HG02642 (cell line): ENCODE results near the gene SH3GLB1.

Experiments
- ATAC-seq: cut with Tn5 transposase; IDR thresholded peaks from one replicate; pipeline ENCODE4 v1.9.1; 2021; ENCODE audit warnings: mild to moderate bottlenecking; ENCODE audit not compliant: unreplicated experiment, poor library complexity

SH3GLB1 gene

DNA sequence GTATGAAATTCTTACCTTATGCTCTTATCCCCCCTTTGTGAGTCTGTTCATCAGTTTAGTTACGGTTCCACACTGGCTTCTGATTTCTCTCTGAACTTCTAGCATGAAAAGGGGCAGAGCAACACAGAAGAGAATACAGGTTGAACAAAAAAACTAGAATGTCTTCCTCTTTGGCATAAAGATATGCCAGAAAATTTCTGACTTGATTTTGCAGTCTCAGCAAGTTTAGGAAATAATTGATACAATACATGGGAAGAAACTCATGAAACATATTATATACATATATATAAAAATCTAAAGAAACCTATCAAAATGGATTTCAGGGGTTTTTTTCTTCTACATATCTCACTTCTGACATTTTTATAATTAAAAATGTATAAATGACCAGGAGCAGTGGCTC lies 27.0 kb downstream of the SH3GLB1 start:
- no peak for ATAC-seq

DNA sequence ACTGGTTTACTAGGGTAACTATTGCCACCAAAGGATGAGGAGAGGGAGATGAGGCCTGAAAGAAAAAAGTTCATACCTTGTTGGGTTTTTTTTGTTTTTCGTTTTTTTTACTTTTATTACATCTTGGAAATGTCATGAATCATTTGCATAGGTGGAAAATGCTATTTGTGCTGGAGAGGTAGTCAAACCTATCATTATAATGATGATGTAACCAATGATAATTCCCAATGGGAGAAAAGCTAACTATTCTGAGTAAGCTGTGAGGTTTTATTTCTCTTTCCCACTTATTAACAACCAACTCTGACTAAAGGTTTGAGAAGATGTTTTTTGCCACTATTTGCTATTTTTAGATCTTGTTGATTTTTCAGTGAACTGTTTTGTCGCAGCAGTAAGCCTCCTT lies 29.0 kb downstream of the SH3GLB1 start:
- no peak for ATAC-seq

DNA sequence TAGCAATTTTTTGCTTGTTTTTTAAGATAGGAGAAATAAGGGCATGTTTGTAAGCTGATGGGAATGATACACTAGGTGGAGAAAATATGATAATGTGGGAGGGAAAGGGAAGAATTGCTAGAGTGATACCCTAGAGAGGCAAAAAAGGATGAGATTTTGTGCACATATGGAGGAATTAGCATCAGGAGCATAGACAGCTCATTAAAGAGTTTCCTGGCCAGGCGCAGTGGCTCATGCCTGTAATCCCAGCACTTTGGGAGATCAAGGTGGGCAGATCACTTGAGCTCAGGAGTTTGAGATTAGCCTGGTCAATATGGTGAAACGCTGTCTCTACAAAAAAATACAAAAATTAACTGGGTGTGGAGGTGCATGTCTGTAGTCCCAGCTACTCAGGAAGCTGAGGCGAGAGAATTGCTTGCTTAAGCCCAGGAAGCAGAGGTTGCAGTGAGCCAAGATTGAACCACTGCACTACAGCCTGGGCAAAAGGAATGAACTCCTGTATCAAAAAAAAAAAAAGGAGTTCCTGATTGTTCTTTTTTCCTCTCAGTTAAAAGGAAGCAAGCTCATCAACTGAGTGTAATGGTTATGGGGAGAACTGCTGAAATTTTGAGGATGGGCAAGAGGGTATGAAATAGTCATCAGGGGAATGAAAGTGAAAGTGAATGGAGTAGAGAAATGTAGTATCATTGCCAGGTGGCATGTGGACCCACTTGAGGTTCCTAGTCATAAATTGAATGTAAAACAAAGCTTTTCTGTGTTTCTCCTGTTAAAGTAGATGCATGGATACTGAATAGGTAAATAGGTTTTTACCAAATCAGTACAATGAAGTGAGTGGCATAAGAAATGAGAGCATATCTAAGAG lies 35.5 kb downstream of the SH3GLB1 start:
- peak; percentile 82 for ATAC-seq

DNA sequence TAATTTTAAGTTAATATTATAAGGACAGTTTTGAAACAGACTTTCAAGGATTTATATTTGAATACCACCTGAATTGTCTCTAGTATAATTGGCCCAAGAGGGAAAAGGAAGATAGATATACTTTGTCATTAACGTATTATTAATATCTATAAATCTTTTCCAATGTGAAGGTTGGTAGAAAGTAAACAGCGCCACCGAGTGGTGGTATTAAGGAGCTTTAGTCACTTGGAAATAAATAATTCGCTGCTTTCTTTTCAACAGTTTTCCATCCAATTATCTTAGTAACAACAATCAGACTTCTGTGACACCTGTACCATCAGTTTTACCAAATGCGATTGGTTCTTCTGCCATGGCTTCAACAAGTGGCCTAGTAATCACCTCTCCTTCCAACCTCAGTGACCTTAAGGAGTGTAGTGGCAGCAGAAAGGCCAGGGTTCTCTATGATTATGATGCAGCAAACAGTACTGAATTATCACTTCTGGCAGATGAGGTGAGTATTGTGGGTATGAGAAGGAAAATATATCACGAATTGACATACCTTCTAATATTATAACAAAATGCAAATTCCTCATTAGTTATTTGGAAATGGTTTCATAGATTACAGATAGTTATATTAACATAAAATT lies 37.7 kb downstream of the SH3GLB1 start:
- no peak for ATAC-seq

DNA sequence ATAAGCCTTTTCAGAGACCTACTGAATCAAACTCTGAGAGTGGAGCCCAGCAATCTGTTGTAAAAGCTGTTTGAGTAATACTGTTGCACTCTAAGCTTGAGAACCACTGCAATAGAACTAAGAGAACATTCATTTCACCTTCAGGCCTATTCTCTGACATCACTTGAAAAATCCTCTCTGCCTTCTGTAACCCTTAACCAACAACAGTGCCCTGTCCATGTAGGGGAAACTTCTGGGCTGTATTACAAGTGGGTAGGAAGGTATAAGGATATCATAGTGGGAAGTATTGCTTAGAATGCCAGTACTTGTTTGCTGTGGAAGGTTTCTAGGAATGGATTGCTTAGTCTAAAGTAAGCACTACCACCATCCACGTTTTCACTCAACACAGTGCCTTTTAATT lies 42.9 kb downstream of the SH3GLB1 start:
- no peak for ATAC-seq

DNA sequence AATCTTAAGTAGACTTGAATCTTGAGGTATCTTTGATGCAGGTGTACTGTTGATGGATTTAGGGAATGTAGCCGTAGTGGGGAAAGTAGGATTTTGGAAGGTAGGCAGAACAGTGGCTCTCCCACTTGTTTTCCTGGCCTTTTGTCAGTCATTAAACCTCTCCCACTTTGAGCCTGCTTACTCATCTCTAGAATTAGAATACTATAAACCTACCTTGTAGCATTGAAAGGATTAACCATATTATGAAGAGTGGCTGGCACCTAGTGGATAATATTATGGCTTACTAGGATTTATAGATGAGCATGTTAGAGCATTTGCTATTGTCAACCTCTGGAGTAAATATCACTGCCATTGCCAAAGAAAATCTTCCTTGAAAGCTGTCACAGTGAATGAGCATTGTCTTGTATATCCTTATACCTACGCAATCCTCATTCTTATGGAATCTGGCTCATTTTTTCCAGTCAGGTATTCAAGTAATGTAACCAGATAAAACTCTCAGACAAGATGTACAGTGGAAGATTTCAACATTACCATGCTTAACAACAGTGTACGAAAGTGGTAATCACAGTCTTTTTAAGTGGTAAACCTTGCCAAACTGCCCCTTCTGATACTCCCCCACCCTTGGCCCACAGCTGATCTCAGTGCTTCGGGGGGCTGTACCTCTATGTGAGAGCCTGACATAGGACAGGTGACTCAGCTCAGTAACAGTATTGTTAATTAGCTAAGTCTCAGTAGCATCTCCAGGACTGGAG lies 44.4 kb downstream of the SH3GLB1 start:
- ATAC-seq: no peak

DNA sequence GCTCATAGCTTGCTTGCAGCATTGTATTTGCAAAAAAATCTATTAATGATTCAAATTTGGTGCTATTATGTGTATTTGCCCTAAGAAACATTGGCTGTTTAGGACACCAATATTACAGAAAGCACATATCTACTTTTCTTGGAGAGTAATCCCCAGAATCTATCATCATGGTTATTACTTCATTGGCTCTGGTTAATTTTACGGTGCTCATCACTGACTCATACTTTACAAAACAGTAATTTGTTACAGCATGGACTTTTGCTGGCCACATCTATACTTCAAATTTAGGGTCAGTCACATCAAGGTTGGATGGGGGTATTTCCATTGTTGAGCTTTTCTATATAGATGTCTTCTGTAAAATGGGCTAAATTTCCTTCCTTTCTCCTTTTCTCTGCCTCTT lies 45.7 kb downstream of the SH3GLB1 start:
- no peak for ATAC-seq

DNA sequence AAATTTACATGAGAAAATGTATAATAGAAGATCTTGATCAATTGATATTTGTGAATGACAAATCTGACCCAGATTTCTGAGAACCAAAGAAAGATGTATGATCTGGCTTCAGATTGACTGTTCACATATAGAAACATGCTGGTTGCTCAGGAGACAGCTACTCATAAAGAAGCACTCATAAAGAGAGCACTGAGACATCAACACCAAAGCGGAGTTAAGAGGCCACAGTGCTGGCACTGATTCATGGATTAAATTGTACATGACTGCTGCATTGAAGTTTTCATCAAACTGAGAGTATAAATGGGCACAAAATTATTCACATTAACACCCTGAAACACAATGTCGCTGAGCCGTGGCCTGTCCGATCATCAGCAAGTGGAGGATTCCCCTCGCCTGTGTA lies 46.2 kb downstream of the SH3GLB1 start:
- ATAC-seq: no peak

DNA sequence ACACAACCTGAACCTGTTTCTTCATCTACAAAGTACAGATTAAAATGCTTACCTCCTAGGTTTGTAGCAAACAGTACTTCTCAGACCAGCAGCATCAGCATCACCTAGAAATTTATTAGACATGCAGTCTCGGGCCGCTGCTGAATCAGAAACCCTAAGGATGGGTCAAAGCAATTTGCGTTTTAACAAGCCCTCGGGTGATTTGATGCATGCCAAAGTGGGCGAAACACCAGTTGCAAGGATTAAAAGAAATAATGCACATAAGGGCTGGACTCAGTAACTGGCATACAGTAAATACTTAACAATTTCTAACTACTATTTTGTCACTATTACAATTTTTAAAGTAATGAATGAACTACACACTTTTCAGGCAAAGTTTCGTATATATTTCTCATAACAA lies 47.5 kb downstream of the SH3GLB1 start:
- ATAC-seq: no peak

DNA sequence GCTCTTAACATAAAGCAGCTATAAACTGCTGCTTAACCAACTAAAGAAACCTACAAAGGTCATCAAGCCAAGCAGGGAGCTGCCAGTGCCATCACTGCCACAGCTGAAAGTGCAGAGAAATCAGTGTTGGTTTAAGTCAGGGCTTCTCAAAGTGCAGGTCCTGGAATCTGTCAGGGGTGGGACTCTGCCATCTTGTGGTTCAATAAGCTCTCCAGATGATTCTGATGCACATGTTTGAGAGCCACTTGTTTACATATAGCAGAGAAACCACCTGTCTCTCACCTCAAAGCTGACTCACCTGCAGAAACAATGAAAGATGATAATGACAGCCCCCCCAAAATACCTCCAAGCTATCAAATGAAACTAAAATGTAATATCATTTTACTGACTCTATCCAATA lies 49.3 kb downstream of the SH3GLB1 start:
- no peak for ATAC-seq

DNA sequence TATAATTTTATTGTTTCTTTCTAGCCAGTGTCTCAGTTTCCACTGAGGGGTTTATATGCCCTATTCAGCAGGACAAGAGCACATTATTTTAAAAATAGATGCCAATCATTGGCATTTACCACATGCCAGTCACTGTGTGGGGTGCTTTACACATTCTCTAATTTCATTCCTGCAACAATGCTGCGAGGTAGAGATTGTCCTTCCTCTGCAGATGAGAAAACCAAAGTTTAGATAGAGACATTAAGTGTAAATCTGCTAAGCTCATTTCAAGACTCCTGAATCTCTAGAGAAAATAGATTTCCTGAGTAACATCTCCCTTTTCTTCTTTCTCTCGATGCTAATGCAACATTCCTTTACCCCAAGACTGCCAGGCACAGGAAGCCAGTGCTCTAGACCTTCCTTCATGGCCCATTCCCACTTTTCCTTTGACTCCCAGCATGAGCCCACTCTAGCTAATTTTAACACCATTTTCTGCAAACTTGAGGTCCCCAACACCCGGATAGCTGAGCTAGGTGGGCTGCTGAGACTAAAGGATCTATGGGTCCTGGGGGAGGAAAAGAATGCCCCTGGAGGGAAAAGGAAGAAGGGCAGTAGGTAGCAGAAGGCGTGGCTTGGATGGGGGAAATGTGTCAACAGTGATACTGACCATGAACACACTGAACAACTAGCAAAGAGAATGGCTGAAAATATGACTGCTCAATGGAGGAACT lies 50.0 kb downstream of the SH3GLB1 start:
- ATAC-seq: no peak

DNA sequence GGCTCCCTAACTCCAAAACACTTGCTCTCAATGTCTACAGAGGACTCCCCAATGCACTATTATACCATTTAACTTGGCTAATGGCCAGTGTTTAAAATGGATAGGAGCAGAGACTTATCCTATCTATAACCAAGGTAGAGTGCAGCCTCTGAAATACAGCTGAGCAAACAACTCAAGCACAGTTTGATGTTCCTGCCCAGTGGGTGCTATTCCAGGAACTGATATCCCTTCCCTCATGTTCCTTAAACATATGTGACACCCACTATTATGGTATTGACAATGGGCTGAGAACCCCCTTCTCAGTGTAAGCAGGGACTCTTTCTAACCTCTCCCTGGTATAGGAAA lies 51.7 kb downstream of the SH3GLB1 start:
- no peak for ATAC-seq

DNA sequence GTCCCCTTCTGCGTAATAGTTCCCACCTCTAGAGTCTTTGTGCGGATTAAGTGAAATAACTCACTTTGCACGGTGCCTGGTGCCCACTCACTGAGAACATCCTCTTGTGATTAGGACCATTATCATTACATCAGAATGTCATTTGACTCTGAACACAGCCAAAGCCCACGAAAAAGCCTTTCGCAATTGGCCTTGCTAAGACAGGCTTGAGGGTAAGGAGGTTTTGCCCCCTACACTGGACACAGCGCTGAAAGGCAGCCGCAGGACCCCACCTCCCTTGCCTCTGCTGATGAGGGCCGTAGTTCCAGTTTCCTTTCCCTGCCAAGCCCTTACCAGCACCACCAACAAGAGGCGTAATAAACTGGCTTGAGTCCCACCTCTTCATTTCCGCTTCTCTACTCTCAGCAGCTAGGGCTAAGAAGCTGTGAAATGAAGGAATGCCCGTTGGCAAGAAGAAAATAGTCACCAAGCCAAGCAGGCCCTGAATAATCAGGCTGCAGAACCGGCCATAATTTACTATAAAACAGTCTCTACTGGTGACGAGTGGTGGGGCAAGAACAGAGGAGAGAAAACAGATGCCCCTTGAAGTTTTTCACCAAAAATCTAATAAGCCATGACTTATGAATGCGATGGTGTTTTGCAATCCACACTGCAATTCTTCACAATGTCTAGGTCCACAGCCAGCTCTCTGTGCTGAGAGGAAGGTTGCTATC lies 53.1 kb downstream of the SH3GLB1 start:
- ATAC-seq: no peak

DNA sequence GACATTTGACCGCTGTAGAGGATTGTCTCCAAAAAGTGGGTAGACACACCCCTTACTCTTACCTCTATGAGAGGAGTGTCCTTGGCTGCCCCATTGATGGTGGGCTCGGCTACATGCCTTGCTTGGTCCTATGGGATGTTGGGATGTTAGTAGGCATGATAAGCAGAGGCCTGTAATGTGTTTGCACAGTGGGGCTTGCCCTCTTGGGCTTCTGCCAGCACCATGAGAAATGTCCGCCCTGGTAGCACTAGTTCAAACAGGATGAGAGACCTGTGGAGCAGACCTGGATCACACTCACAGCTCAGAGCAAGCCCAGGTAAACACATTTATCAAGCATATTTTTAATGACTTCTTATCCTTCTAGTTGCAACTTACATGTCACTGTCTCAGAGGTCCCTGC lies 54.2 kb downstream of the SH3GLB1 start:
- ATAC-seq: no peak

DNA sequence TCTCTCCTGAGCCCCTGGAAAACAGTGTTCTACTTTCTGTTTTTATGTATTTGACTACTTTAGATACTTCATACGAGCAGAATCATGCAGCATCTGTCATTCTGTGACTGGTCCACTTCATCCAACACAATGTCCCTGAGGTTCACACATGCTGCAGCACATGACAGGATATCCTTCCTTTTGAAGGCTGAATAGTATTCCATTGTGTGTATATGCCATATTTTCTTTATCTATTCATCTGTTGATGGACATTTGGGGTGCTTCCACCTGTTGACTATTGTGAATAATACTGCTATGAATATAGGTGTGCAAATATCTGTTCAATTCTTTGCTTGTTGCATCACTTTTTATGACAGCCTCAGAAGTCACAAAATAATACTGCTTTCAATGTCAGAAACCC lies 55.8 kb downstream of the SH3GLB1 start:
- no peak for ATAC-seq

DNA sequence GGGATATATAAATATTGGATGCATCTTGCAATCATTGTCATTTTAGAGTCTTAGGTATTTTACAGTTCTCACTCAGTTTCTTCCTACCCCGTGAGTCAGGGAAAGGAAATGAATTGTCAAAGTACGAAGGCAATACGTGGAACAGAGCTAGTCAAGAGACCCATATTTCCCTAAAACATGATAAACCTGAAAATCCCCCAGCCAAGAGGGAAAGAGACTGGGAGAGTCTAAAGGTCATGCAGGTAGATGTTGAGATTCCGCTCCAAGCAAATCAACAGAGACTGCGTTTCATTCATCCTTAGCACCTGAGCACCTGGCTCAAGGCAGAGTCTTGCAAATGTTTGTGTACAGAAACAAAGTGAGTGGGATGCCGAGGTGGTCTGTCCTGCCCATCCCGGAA lies 58.0 kb downstream of the SH3GLB1 start:
- no peak for ATAC-seq

DNA sequence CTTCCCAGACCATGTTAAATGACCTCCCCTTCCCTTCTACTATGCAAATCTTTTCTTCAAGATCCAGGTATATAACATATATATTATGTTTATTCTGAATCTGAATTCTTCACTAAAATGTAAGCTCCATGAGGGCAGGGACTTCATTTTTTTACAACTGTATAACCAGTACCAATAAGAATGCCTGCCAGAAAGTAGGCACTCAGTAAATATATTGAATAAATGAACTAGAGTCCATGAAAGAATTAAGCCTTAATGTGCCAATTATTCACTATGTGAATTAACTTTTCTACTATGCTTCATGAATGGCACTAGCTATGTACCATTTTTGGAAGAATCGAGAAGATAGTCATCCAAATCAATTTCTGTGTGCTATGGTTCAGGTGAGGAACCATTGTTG lies 60.1 kb downstream of the SH3GLB1 start:
- ATAC-seq: no peak

DNA sequence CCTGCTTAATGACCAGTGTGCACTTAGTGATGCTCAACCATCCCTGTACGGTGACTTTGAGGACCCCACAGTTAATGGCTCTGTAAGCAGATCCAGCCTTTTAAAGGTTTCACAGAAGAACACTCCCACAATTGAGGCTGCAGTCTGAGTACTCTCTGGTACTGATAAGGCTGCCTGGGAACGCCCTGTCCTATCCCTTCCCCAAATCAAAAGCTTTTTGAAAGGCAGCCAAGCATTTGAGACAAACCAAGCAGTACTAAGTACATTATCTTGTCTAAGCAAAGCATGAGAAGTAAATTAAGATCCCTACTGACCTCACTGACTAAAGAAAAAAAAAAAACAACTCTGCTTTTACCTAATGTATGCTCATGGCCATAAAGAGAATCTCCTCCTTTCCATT lies 60.7 kb downstream of the SH3GLB1 start:
- ATAC-seq: no peak

DNA sequence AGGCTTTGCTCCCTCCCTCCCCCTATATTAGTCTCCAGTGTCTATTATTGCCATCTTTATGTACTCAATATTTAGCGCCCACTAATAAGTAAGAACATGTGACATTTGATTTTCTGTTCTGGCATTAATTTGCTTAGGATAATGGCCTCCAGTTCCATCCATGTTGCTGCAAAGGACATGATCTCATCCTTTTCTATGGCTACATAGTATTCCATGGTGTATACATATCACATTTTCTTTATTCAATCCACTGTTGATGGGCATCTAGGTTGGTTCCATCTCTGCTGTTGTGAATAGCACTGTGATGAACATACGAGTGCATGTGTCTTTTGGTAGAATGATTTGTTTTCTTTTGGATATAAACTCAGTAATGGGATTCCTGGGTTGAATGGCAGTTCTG lies 61.3 kb downstream of the SH3GLB1 start:
- no peak for ATAC-seq

DNA sequence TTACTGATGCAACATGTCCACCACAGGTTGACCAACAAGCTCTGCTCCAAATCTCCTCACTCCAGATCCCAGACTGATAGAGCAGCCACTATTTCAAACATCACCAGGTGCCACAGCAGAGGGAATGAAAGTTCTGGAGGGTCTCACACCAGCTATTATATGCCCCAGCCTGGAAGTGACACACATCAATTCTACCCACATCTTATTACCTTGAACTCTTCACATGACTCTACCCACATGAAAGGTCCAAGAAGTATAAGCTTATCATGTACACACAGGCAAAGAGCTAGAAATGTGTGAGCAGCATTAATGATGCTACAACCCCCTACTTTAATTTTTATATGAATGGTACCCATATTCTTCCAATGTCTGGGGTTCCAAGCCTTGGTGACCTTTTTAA lies 64.2 kb downstream of the SH3GLB1 start:
- ATAC-seq: no peak
